K562 (cell line): ENCODE results near the gene CDC14A. TPM values are rescaled to one million over a fixed set of nuclear protein-coding genes. Genes with fewer than 3 reads are reported as not detected.
A peak's percentile ranks its signal among the peaks of the same experiment; 100 is the strongest.

Source experiments
- ATAC-seq: fragments of 200-7000 bp; cut with Tn5 transposase; 3 replicates; pipeline ENCODE4 v1.9.1; 2020; ENCODE audit warnings: moderate library complexity
- BruUV-seq: library from RNA; stranded (reverse); fragments of 400-500 nt; replicated peaks from 2 replicates; lab custom pipeline; 2021; lab: Mats Ljungman, UMichigan
- CTCF ChIA-PET: fragments of 300-600 bp; formaldehyde crosslinking; extraction: SDS; loops from one replicate; lab custom pipeline; 2021; ENCODE audit warnings: low intra/inter-chr PET ratio; lab: Yijun Ruan, JAX
- POLR2A ChIA-PET: fragments of 300-600, 350-650 bp; sonication (Branson Sonifier 250); formaldehyde crosslinking; extraction: SDS; loops from one replicate; lab custom pipeline; 2021; ENCODE audit warnings: antibody characterized with exemption, inconsistent platforms; lab: Yijun Ruan, JAX
- DNase-seq, 4 experiments: peaks; one replicate each; pipeline versions ENCODE4 v3.0.0 to v3.0.0-alpha.2; 2011 to 2018; ENCODE audit warnings: low spot score in 3 of 4, mixed read lengths in 3 of 4; ENCODE audit errors: extremely low read depth in 1 of 4
- FAIRE-seq: peaks from 2 replicates; lab custom pipeline; 2011; peaks lifted over from hg19 to GRCh38; lab: Jason Lieb, UNC
- H2AFZ ChIP-seq: 2 replicates; pipeline ENCODE4 v1.6.0; 2011; ENCODE audit warnings: low read depth, low read length, control low read depth, inconsistent platforms
- H3K27ac ChIP-seq: fragments of 200-600 bp; 3 replicates; pipeline ENCODE4 v1.8.0; 2011; ENCODE audit warnings: low read depth, mild to moderate bottlenecking, control low read depth, inconsistent platforms, low read length, moderate library complexity, mixed read lengths; ENCODE audit errors: extremely low read depth
- H3K27me3 ChIP-seq, 2 experiments: fragments of 300-600 bp in 1 of 2; 2 replicates in 1 of 2; 3 replicates in 1 of 2; pipeline versions ENCODE4 v1.6.0 to v1.8.0; 2011; ENCODE audit warnings: inconsistent platforms in 2 of 2, low read length in 2 of 2, mild to moderate bottlenecking in 1 of 2, mixed read lengths in 1 of 2, moderate library complexity in 1 of 2; ENCODE audit not compliant: control insufficient read depth in 2 of 2, insufficient read depth in 2 of 2
- H3K36me3 ChIP-seq: fragments of 300-600 bp; 3 replicates; pipeline ENCODE4 v1.8.0; 2011; ENCODE audit warnings: mild to moderate bottlenecking, low read length, inconsistent platforms; ENCODE audit not compliant: control insufficient read depth, insufficient read depth
- H3K4me1 ChIP-seq, 2 experiments: fragments of 200-600 bp in 1 of 2; replicated peaks in 1 of 2; 2 replicates in 1 of 2; 3 replicates in 1 of 2; pipeline versions ENCODE4 v1.5.1 to v1.8.0; 2011; ENCODE audit warnings: inconsistent platforms in 2 of 2, low read length in 2 of 2, mild to moderate bottlenecking in 1 of 2, mixed read lengths in 1 of 2, moderate library complexity in 1 of 2; ENCODE audit not compliant: control insufficient read depth in 2 of 2, insufficient read depth in 2 of 2
- H3K4me2 ChIP-seq: 2 replicates; pipeline ENCODE4 v1.6.1; 2011; ENCODE audit warnings: low read length, control low read depth, inconsistent platforms, mixed read lengths; ENCODE audit not compliant: insufficient read depth
- H3K4me3 ChIP-seq: fragments of 200-600 bp; sonication (generic), shearing (Covaris generic); 2 replicates; pipeline ENCODE4 v1.5.1; 2016; ENCODE audit warnings: control low read depth, inconsistent platforms
- H3K79me2 ChIP-seq: fragments of 200-600 bp; 3 replicates; pipeline ENCODE4 v1.8.0; 2011; ENCODE audit warnings: low read length, inconsistent platforms; ENCODE audit not compliant: control insufficient read depth, insufficient read depth
- H3K9ac ChIP-seq, 2 experiments: 2 replicates each; pipeline versions ENCODE4 v1.6.0 to v1.6.1; 2011; ENCODE audit warnings: low read depth in 2 of 2, low read length in 2 of 2, control low read depth in 1 of 2, inconsistent platforms in 1 of 2, mild to moderate bottlenecking in 1 of 2, mixed read lengths in 1 of 2; ENCODE audit not compliant: insufficient read depth in 1 of 2
- H3K9me1 ChIP-seq: one replicate; pipeline ENCODE4 v1.6.0; 2011; ENCODE audit warnings: inconsistent platforms, mild to moderate bottlenecking, low read length, moderate library complexity; ENCODE audit not compliant: control insufficient read depth, insufficient read depth
- H3K9me3 ChIP-seq: replicated peaks from 2 replicates; pipeline ENCODE4 v1.5.1; 2011; ENCODE audit warnings: low read depth, low read length, inconsistent platforms; ENCODE audit not compliant: control insufficient read depth, insufficient read depth
- H4K20me1 ChIP-seq: replicated peaks from 2 replicates; pipeline ENCODE4 v1.6.1; 2011; ENCODE audit warnings: low read length, inconsistent platforms, mixed read lengths; ENCODE audit not compliant: control insufficient read depth, insufficient read depth
- C11orf30 ChIP-seq: fragments of 450-650 bp; IDR thresholded peaks from 2 replicates; pipeline ENCODE4 v1.6.1; 2016; ENCODE audit warnings: low read depth, mild to moderate bottlenecking
- KAT7 ChIP-seq: sonication (generic); formaldehyde crosslinking; IDR thresholded peaks from 2 replicates; pipeline ENCODE4 v1.8.0; 2022; ENCODE audit warnings: missing genetic modification reagents, mild to moderate bottlenecking, borderline replicate concordance
- MAFG ChIP-seq: fragments of 450-650 bp; conservative IDR thresholded peaks from 2 replicates; pipeline ENCODE4 v1.6.1; 2016; ENCODE audit warnings: missing genetic modification characterization, missing compliant biosample characterization
- NR4A1 ChIP-seq, 2 experiments: fragments of 250-450 bp in 1 of 2; fragments of 450-650 bp in 1 of 2; sonication (Bioruptor Pico) in 1 of 2; IDR thresholded peaks; 2 replicates each; pipeline versions ENCODE4 v1.4.0 to v1.6.1; 2016 to 2020; ENCODE audit warnings: mild to moderate bottlenecking in 2 of 2, missing compliant biosample characterization in 1 of 2, missing genetic modification characterization in 1 of 2, moderate library complexity in 1 of 2
- ZNF316 ChIP-seq: fragments of 450-650 bp; IDR thresholded peaks from 2 replicates; pipeline ENCODE4 v1.6.1; 2016
- WGBS: fragments of 100-300 bp; shearing (Covaris generic); methylation state at CpG from one replicate; pipeline ENCODE4 v1.1.6; 2016; ENCODE audit warnings: low coverage, mixed read lengths; ENCODE audit not compliant: insufficient coverage; ENCODE audit errors: missing lambda C conversion rate; 5-methylcytosine and 5-hydroxymethylcytosine counted together
- in situ Hi-C: fragments of 300-500 bp; cut with MboI; formaldehyde crosslinking; loops from 4 replicates; pipeline ENCODE4 v1.15.0; 2018; ENCODE audit warnings: inconsistent platforms, mixed read lengths
- intact Hi-C: fragments of 100-400 bp; cut with micrococcal nuclease; formaldehyde crosslinking; loops from 2 replicates; pipeline ENCODE4 v1.14.2; 2022
- polyA plus RNA-seq, 8 experiments: library from polyadenylated mRNA; depleted of rRNA in 4 of 8; stranded (reverse) in 5 of 8; unstranded in 3 of 8; fragments of >200 nt; fragmentation: Nextera tagmentation in 2 of 8; fragmentation: Illumina TruSeq in 1 of 8; extraction: Ambion mirVana in 2 of 8; extraction: Trizol in 1 of 8; gene quantifications; 2 replicates each; pipeline versions ENCODE4 v1.2.1 to v1.2.3, GENCODE V29; 2011 to 2014; ENCODE audit warnings: inconsistent platforms in 1 of 8, missing spikeins in 1 of 8
- total RNA-seq, 7 experiments: library from RNA; depleted of rRNA in 6 of 7; stranded (reverse); fragments of >200 nt in 6 of 7; fragmentation: Illumina TruSeq in 2 of 7; extraction: Trizol in 2 of 7; gene quantifications; 2 replicates each; pipeline versions ENCODE4 v1.2.1 to v1.2.3, GENCODE V29; 2011 to 2021; ENCODE audit warnings: low replicate concordance in 1 of 7
- TF ChIP-seq, protein P1 (sequence below): sonication (generic); IDR thresholded peaks from 2 replicates; pipeline ENCODE4 v1.6.1; 2016

The CDC14A gene
- total and polyA plus RNA-seq, 9 of the 15 experiments (the other 6 are each of a cell fraction or from before 2014, with no cell fraction given): 17.0 to 74.3 (median 33.4) TPM

DNA sequence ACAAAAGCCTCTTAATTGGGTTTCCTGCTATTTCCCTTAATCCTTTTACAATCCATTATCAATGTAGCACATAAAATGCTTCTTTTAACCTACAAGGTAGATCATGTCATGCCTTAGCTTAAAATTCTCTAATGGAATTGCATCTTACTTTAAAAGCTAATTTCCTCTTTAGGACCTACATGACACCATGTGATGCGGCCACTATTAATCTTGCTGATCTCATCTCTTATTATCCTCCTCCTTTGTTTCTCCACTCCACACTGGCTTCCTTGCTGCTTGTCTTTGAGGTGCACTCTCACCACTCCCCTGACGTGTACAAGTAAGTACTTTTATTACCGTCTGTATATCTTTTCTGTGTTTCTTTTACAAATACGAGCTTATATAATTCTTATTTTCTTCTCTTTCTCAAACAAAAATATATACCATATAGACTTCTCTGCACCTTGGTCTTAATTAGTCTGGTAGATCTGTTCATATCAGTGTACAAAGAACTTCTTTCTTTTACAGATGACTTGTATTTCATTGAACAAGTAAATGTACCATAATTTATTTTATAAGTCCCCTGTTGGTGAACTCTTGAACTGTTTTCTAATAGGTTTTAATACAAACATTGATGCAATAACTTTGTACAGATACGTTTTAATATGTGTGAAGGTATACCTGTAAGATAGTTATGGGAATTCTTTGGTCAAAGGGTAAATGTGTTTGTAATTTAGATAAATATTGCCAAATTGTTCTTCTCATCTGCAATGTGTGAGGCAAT, 213.8 kb downstream of the CDC14A start (continued):
- TF ChIP-seq, protein P1, sequence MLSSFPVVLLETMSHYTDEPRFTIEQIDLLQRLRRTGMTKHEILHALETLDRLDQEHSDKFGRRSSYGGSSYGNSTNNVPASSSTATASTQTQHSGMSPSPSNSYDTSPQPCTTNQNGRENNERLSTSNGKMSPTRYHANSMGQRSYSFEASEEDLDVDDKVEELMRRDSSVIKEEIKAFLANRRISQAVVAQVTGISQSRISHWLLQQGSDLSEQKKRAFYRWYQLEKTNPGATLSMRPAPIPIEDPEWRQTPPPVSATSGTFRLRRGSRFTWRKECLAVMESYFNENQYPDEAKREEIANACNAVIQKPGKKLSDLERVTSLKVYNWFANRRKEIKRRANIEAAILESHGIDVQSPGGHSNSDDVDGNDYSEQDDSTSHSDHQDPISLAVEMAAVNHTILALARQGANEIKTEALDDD: no peak
- TF ChIP-seq, all 486 proteins: peak for 0

DNA sequence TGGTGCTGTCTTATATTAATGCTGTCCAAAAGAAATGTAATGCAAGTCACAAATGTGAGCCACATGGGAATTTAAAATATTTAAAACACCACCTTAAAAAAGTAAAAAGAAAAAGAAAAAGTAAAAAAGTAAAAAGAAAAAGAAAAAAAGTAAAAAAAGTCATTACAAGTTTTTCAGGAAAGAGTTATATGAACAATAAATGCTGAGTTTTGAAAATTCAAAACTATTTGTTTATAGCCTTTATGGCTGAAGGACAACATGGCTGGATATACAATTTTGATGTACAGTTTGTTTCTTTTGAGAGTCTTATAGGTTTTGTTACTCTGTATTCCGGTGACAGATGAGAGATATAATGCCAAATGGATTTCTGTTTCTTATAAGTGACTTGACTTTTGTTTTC, 214.8 kb downstream of the CDC14A start:
- H2AFZ ChIP-seq: no peak overlapping the region
- no peaks in the 10 kb centered on the region for H3K9me1 ChIP-seq
- H3K4me3 ChIP-seq: no peak overlapping the region
- no peak overlapping the region for H3K4me2 ChIP-seq
- no peak overlapping the region for H3K27ac ChIP-seq
- no peaks in the 10 kb centered on the region; a peak in 2 of 5 replicates for H3K27me3 ChIP-seq
- 0% methylated on average over 1 of the region's 1 CpG for WGBS
- TF ChIP-seq ZNF316 (peak; percentile 65), KAT7 (no peak), C11orf30 (peak; percentile 55), NR4A1 (CRISPR knock-in tag; IDR thresholded peaks at IDR 0.05) (no peak), NR4A1 (tag; IDR thresholded peaks at IDR 0.05) (no peak), MAFG (tag) (0 out of 2 replicates have a peak, but pooled peaks have one; percentile 25)
- H4K20me1 ChIP-seq: no peaks in the 10 kb centered on the region
- H3K9ac ChIP-seq: no peak overlapping the region
- no peaks in the 10 kb centered on the region for H3K79me2 ChIP-seq
- ATAC-seq (no peak), FAIRE-seq (no peak), DNase-seq (no peak)
- ChIA-PET POLR2A (no interaction called here), CTCF (no interaction called here)
- BruUV-seq: no TSS peak
- no peaks in the 10 kb centered on the region for H3K36me3 ChIP-seq
- intact Hi-C loops: no loop called here
- H3K4me1 ChIP-seq: no peaks in the 10 kb centered on the region
- no peaks in the 10 kb centered on the region for H3K9me3 ChIP-seq
- in situ Hi-C loops: no loop called here

Other genes starting within 250 kb of the CDC14A start
- gene SASS6, start 219.6 kb upstream of the CDC14A start, total RNA-seq (2014; rRNA removed): 14.8 and 15.4 TPM in 2 replicates
- 34.1 and 38.3 TPM in 2 replicates for gene SASS6, start 219.6 kb upstream of the CDC14A start, total RNA-seq (2014; rRNA removed; fragmentation: Illumina TruSeq; extraction: Trizol)
- gene SASS6, start 219.6 kb upstream of the CDC14A start, total RNA-seq (2015; rRNA removed; fragmentation: Illumina TruSeq; extraction: Trizol): 28.8 and 32.9 TPM in 2 replicates
- gene SASS6, start 219.6 kb upstream of the CDC14A start, total RNA-seq (2021): 18.0 and 18.7 TPM in 2 replicates
- gene SASS6, start 219.6 kb upstream of the CDC14A start, polyA plus RNA-seq (2011; rRNA removed): 8.4 and 11.6 TPM in 2 replicates
- gene SASS6, start 219.6 kb upstream of the CDC14A start, polyA plus RNA-seq (2014; fragmentation: Illumina TruSeq; extraction: Trizol): 22.4 and 29.2 TPM in 2 replicates
- gene SASS6, start 219.6 kb upstream of the CDC14A start, polyA plus RNA-seq (2014; fragmentation: Nextera tagmentation; extraction: Ambion mirVana): 10 to 100 TPM; 14.7 to 16.4 TPM
- gene SASS6, start 219.6 kb upstream of the CDC14A start, polyA plus RNA-seq (2014; rRNA removed): 14.9 and 18.5 TPM in 2 replicates
- 22.0 and 24.2 TPM in 2 replicates for gene TRMT13, start 219.3 kb upstream of the CDC14A start, total RNA-seq (2014; rRNA removed)
- 30.9 and 32.3 TPM in 2 replicates for gene TRMT13, start 219.3 kb upstream of the CDC14A start, total RNA-seq (2014; rRNA removed; fragmentation: Illumina TruSeq; extraction: Trizol)
- 26.8 and 28.9 TPM in 2 replicates for gene TRMT13, start 219.3 kb upstream of the CDC14A start, total RNA-seq (2015; rRNA removed; fragmentation: Illumina TruSeq; extraction: Trizol)
- gene TRMT13, start 219.3 kb upstream of the CDC14A start, total RNA-seq (2021): 18.7 and 22.3 TPM in 2 replicates
- 26.8 and 33.0 TPM in 2 replicates for gene TRMT13, start 219.3 kb upstream of the CDC14A start, polyA plus RNA-seq (2011; rRNA removed)
- 26.3 and 31.1 TPM in 2 replicates for gene TRMT13, start 219.3 kb upstream of the CDC14A start, polyA plus RNA-seq (2014; fragmentation: Illumina TruSeq; extraction: Trizol)
- gene TRMT13, start 219.3 kb upstream of the CDC14A start, polyA plus RNA-seq (2014; fragmentation: Nextera tagmentation; extraction: Ambion mirVana): 10 to 100 TPM; 24.2 to 24.3 TPM
- 25.6 and 30.3 TPM in 2 replicates for gene TRMT13, start 219.3 kb upstream of the CDC14A start, polyA plus RNA-seq (2014; rRNA removed)
- gene LRRC39, start 174.2 kb upstream of the CDC14A start, total RNA-seq (2014; rRNA removed): 1.1 and 1.3 TPM in 2 replicates
- 1.2 and 1.5 TPM in 2 replicates for gene LRRC39, start 174.2 kb upstream of the CDC14A start, total RNA-seq (2014; rRNA removed; fragmentation: Illumina TruSeq; extraction: Trizol)
- 1.2 and 1.4 TPM in 2 replicates for gene LRRC39, start 174.2 kb upstream of the CDC14A start, total RNA-seq (2015; rRNA removed; fragmentation: Illumina TruSeq; extraction: Trizol)
- gene LRRC39, start 174.2 kb upstream of the CDC14A start, total RNA-seq (2021): 0.69 and 1.1 TPM in 2 replicates
- 3.1 TPM in 2 replicates for gene LRRC39, start 174.2 kb upstream of the CDC14A start, polyA plus RNA-seq (2011; rRNA removed)
- gene LRRC39, start 174.2 kb upstream of the CDC14A start, polyA plus RNA-seq (2014; fragmentation: Illumina TruSeq; extraction: Trizol): 1.8 TPM in 2 replicates
- gene LRRC39, start 174.2 kb upstream of the CDC14A start, polyA plus RNA-seq (2014; fragmentation: Nextera tagmentation; extraction: Ambion mirVana): 1 to 10 TPM in 1 of 2 experiments, under 1 TPM in 1; 1.00 to 1.1 TPM
- 2.3 and 2.5 TPM in 2 replicates for gene LRRC39, start 174.2 kb upstream of the CDC14A start, polyA plus RNA-seq (2014; rRNA removed)
- gene DBT, start 102.7 kb upstream of the CDC14A start, total RNA-seq (2014; rRNA removed): 3.1 and 3.6 TPM in 2 replicates
- 13.5 and 17.5 TPM in 2 replicates for gene DBT, start 102.7 kb upstream of the CDC14A start, total RNA-seq (2014; rRNA removed; fragmentation: Illumina TruSeq; extraction: Trizol)
- gene DBT, start 102.7 kb upstream of the CDC14A start, total RNA-seq (2015; rRNA removed; fragmentation: Illumina TruSeq; extraction: Trizol): 7.0 and 7.3 TPM in 2 replicates
- 9.1 and 9.5 TPM in 2 replicates for gene DBT, start 102.7 kb upstream of the CDC14A start, total RNA-seq (2021)
- gene DBT, start 102.7 kb upstream of the CDC14A start, polyA plus RNA-seq (2011; rRNA removed): 10.9 and 12.1 TPM in 2 replicates
- gene DBT, start 102.7 kb upstream of the CDC14A start, polyA plus RNA-seq (2014; fragmentation: Illumina TruSeq; extraction: Trizol): 6.1 and 7.7 TPM in 2 replicates
- gene DBT, start 102.7 kb upstream of the CDC14A start, polyA plus RNA-seq (2014; fragmentation: Nextera tagmentation; extraction: Ambion mirVana): 1 to 10 TPM; 2.7 to 3.3 TPM
- 4.1 and 5.0 TPM in 2 replicates for gene DBT, start 102.7 kb upstream of the CDC14A start, polyA plus RNA-seq (2014; rRNA removed)
- 45.8 and 47.8 TPM in 2 replicates for gene RTCA, start 86.3 kb upstream of the CDC14A start, total RNA-seq (2014; rRNA removed)
- 40.6 and 48.1 TPM in 2 replicates for gene RTCA, start 86.3 kb upstream of the CDC14A start, total RNA-seq (2014; rRNA removed; fragmentation: Illumina TruSeq; extraction: Trizol)
- gene RTCA, start 86.3 kb upstream of the CDC14A start, total RNA-seq (2015; rRNA removed; fragmentation: Illumina TruSeq; extraction: Trizol): 38.5 and 43.3 TPM in 2 replicates
- 43.2 and 44.3 TPM in 2 replicates for gene RTCA, start 86.3 kb upstream of the CDC14A start, total RNA-seq (2021)
- 46.6 and 57.2 TPM in 2 replicates for gene RTCA, start 86.3 kb upstream of the CDC14A start, polyA plus RNA-seq (2011; rRNA removed)
- 33.2 and 37.5 TPM in 2 replicates for gene RTCA, start 86.3 kb upstream of the CDC14A start, polyA plus RNA-seq (2014; fragmentation: Illumina TruSeq; extraction: Trizol)
- gene RTCA, start 86.3 kb upstream of the CDC14A start, polyA plus RNA-seq (2014; fragmentation: Nextera tagmentation; extraction: Ambion mirVana): 10 to 100 TPM; 11.6 to 13.1 TPM
- 46.3 and 51.4 TPM in 2 replicates for gene RTCA, start 86.3 kb upstream of the CDC14A start, polyA plus RNA-seq (2014; rRNA removed)
- not detected in 2 replicates for gene GPR88, start 185.6 kb downstream of the CDC14A start, total RNA-seq (2014; rRNA removed)
- not detected in 2 replicates for gene GPR88, start 185.6 kb downstream of the CDC14A start, total RNA-seq (2014; rRNA removed; fragmentation: Illumina TruSeq; extraction: Trizol)
- not detected in 2 replicates for gene GPR88, start 185.6 kb downstream of the CDC14A start, total RNA-seq (2015; rRNA removed; fragmentation: Illumina TruSeq; extraction: Trizol)
- not detected in 2 replicates for gene GPR88, start 185.6 kb downstream of the CDC14A start, total RNA-seq (2021)
- gene GPR88, start 185.6 kb downstream of the CDC14A start, polyA plus RNA-seq (2011; rRNA removed): not detected in 2 replicates
- not detected in 2 replicates for gene GPR88, start 185.6 kb downstream of the CDC14A start, polyA plus RNA-seq (2014; fragmentation: Illumina TruSeq; extraction: Trizol)
- gene GPR88, start 185.6 kb downstream of the CDC14A start, polyA plus RNA-seq (2014; fragmentation: Nextera tagmentation; extraction: Ambion mirVana): not detected
- not detected in 2 replicates for gene GPR88, start 185.6 kb downstream of the CDC14A start, polyA plus RNA-seq (2014; rRNA removed)